HepG2 (cell line): ENCODE measurements around the gene CORO7. TPM values are rescaled to one million over a fixed set of nuclear protein-coding genes. Genes with fewer than 3 reads are reported as not detected.

Experiments used
- CBX5 ChIP-seq: sonication (generic); formaldehyde crosslinking; IDR thresholded peaks from 2 replicates; pipeline ENCODE4 v1.4.0; 2020; ENCODE audit warnings: missing genetic modification reagents, borderline replicate concordance
- DR1 ChIP-seq: sonication (generic); formaldehyde crosslinking; IDR thresholded peaks from 2 replicates; pipeline ENCODE4 v1.8.0; 2021; ENCODE audit warnings: mild to moderate bottlenecking, missing genetic modification reagents, inconsistent platforms
- HOXA5 ChIP-seq: sonication (generic); formaldehyde crosslinking; IDR thresholded peaks from 2 replicates; pipeline ENCODE4 v1.4.0; 2020; ENCODE audit warnings: missing genetic modification reagents
- JUND ChIP-seq: sonication (generic); formaldehyde crosslinking; IDR thresholded peaks from 2 replicates; pipeline ENCODE4 v1.8.0; 2022; ENCODE audit warnings: mild to moderate bottlenecking, missing genetic modification reagents
- KMT2A ChIP-seq: sonication (generic); formaldehyde crosslinking; IDR thresholded peaks from 2 replicates; pipeline ENCODE4 v1.4.0; 2020; ENCODE audit warnings: missing genetic modification reagents
- MEIS2 ChIP-seq: sonication (generic); formaldehyde crosslinking; IDR thresholded peaks from 2 replicates; pipeline ENCODE4 v1.9.0; 2021; ENCODE audit warnings: mild to moderate bottlenecking, missing genetic modification reagents
- MIER3 ChIP-seq: IDR thresholded peaks from 2 replicates; pipeline ENCODE4 v1.6.1; 2016; ENCODE audit warnings: missing compliant biosample characterization, borderline replicate concordance
- REPIN1 ChIP-seq: sonication (generic); formaldehyde crosslinking; IDR thresholded peaks from 2 replicates; pipeline ENCODE4 v1.8.0; 2022; ENCODE audit warnings: missing genetic modification reagents, low read depth, mild to moderate bottlenecking, borderline replicate concordance
- RFXANK ChIP-seq: IDR thresholded peaks from 2 replicates; pipeline ENCODE4 v1.6.1; 2016
- SAFB2 ChIP-seq: sonication (generic); formaldehyde crosslinking; IDR thresholded peaks from 2 replicates; pipeline ENCODE4 v1.5.1; 2020; ENCODE audit warnings: missing genetic modification reagents, low read depth, mild to moderate bottlenecking, borderline replicate concordance
- SIX1 ChIP-seq: sonication (generic); formaldehyde crosslinking; IDR thresholded peaks from 2 replicates; pipeline ENCODE4 v1.4.0; 2020; ENCODE audit warnings: missing genetic modification reagents, borderline replicate concordance
- SNAPC2 ChIP-seq: sonication (generic); formaldehyde crosslinking; IDR thresholded peaks from 2 replicates; pipeline ENCODE4 v1.8.1; 2022; ENCODE audit warnings: mild to moderate bottlenecking, missing genetic modification reagents
- ZBTB8A ChIP-seq: sonication (generic); formaldehyde crosslinking; IDR thresholded peaks from 2 replicates; pipeline ENCODE4 v1.4.0; 2020; ENCODE audit warnings: mild to moderate bottlenecking, low read depth, missing genetic modification reagents, borderline replicate concordance
- ZNF136 ChIP-seq: sonication (generic); formaldehyde crosslinking; IDR thresholded peaks from 2 replicates; pipeline ENCODE4 v1.8.1; 2022; ENCODE audit warnings: low read depth, mild to moderate bottlenecking, moderate library complexity, missing genetic modification reagents
- ZNF224 ChIP-seq: sonication (generic); formaldehyde crosslinking; IDR thresholded peaks from 2 replicates; pipeline ENCODE4 v1.5.0; 2020; ENCODE audit warnings: mild to moderate bottlenecking, missing genetic modification reagents
- ZNF317 ChIP-seq: sonication (generic); formaldehyde crosslinking; IDR thresholded peaks from 2 replicates; pipeline ENCODE4 v1.5.0; 2020; ENCODE audit warnings: mild to moderate bottlenecking, missing genetic modification reagents
- ZNF354B ChIP-seq: sonication (generic); formaldehyde crosslinking; IDR thresholded peaks from 2 replicates; pipeline ENCODE4 v1.8.0; 2022; ENCODE audit warnings: mild to moderate bottlenecking, missing genetic modification reagents
- ZNF451 ChIP-seq: sonication (generic); formaldehyde crosslinking; IDR thresholded peaks from 2 replicates; pipeline ENCODE4 v1.5.0; 2020; ENCODE audit warnings: mild to moderate bottlenecking, missing genetic modification reagents
- ZNF564 ChIP-seq: sonication (generic); formaldehyde crosslinking; IDR thresholded peaks from 2 replicates; pipeline ENCODE4 v1.8.1; 2023; ENCODE audit warnings: mild to moderate bottlenecking, missing genetic modification reagents
- polyA plus RNA-seq, 8 experiments: library from polyadenylated mRNA; depleted of rRNA in 3 of 8; stranded (reverse) in 7 of 8; unstranded in 1 of 8; fragments of >200 nt; fragmentation: Illumina TruSeq in 4 of 8; extraction: Trizol in 4 of 8; gene quantifications; 2 replicates each; pipeline versions ENCODE4 v1.2.1 to v1.2.3, GENCODE V29; 2011 to 2016; ENCODE audit warnings: low read depth in 4 of 8, missing spikeins in 1 of 8, mixed read lengths in 1 of 8; ENCODE audit not compliant: insufficient read depth in 1 of 8
- total RNA-seq, 5 experiments: library from RNA; depleted of rRNA; stranded (reverse); fragments of >200 nt; fragmentation: Illumina TruSeq; extraction: Trizol; gene quantifications; 2 replicates each; pipeline ENCODE4 v1.2.3, GENCODE V29; 2016; ENCODE audit warnings: low read depth in 1 of 5
- TF ChIP-seq, protein P1 (sequence below): sonication (generic); formaldehyde crosslinking; IDR thresholded peaks from 2 replicates; pipeline ENCODE4 v1.4.0; 2020; ENCODE audit warnings: missing genetic modification reagents, borderline replicate concordance
- TF ChIP-seq, protein P2 (sequence below), 2 experiments: sonication (generic) in 1 of 2; formaldehyde crosslinking in 1 of 2; IDR thresholded peaks; 2 replicates each; pipeline versions ENCODE4 v1.4.0 to v1.6.1; 2018 to 2020; ENCODE audit warnings: missing genetic modification reagents in 2 of 2, borderline replicate concordance in 1 of 2, low read depth in 1 of 2, mild to moderate bottlenecking in 1 of 2, missing biosample characterization in 1 of 2
- TF ChIP-seq, protein P3 (sequence below): sonication (generic); formaldehyde crosslinking; IDR thresholded peaks from 2 replicates; pipeline ENCODE4 v1.4.0; 2020; ENCODE audit warnings: missing genetic modification reagents
- TF ChIP-seq, protein P4 (sequence below): sonication (generic); formaldehyde crosslinking; IDR thresholded peaks from 2 replicates; pipeline ENCODE4 v1.8.1; 2023; ENCODE audit warnings: missing genetic modification reagents, mild to moderate bottlenecking, borderline replicate concordance

Gene CORO7
- total and polyA plus RNA-seq, 2 of the 13 experiments (the other 11 are each of a cell fraction or from before 2014, with no cell fraction given) = 9.9 to 14.3 TPM

DNA sequence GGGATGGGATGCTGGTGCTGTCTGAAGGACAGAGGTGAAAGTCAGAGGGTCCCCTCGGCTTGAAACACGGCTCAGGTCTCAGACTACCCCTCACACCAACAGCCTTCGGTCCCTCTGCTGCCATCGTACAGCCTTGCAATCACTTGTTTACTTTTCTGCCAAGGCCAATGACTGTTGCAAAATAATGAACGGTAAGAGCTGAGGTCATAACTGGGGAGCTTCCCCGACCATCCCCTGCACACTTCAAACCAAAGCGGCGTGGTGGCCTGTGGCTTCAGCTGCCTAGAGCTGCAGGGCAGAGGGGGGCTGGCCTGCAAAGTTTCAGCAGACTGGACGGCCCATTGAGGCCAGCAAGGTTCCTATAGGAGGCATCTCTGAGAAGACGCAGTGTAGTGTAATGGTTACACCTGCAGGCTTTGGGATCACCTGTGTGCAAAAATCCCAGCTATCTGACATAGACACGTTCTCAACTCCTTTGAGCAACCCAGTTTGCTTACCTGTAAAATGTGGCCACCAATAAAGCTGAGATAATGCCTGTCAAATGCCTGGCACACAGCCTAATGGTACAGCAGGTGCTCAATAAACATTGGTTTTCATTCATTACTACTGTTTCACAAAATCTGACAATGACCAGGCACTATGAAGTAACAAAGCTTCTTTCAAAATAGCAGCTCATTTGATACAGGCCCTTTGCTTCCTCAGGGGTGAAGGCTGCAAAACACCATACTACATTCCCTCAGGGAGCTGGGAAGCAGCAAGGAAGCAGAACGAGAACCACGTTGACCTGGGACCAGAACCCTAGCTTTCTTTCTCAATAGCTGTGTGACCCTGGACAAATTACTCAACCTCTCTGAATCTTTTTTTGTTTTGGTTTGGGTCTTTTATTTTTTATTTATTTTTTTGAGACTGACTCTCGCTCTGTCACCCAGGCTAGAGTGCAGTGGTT lies 70.3 kb downstream of the CORO7 start (continued):
- TF ChIP-seq, protein P1, sequence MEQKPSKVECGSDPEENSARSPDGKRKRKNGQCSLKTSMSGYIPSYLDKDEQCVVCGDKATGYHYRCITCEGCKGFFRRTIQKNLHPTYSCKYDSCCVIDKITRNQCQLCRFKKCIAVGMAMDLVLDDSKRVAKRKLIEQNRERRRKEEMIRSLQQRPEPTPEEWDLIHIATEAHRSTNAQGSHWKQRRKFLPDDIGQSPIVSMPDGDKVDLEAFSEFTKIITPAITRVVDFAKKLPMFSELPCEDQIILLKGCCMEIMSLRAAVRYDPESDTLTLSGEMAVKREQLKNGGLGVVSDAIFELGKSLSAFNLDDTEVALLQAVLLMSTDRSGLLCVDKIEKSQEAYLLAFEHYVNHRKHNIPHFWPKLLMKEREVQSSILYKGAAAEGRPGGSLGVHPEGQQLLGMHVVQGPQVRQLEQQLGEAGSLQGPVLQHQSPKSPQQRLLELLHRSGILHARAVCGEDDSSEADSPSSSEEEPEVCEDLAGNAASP (CRISPR knock-in tag) = peak; percentile 86
- TF ChIP-seq ZNF564 (CRISPR knock-in tag) (no peak), CBX5 (CRISPR knock-in tag) (peak; percentile 89; the same call in 1 of the 2 replicates), JUND (CRISPR knock-in tag) (peak; percentile 90), SAFB2 (CRISPR knock-in tag) (no peak), KMT2A (CRISPR knock-in tag) (peak; percentile 74; the same call in 1 of the 2 replicates), ZNF354B (no peak), ZBTB8A (CRISPR knock-in tag) (no peak), ZNF317 (CRISPR knock-in tag) (0 out of 2 replicates have a peak, but pooled peaks have one; percentile 23), SNAPC2 (CRISPR knock-in tag) (0 out of 2 replicates have a peak, but pooled peaks have one; percentile 50), REPIN1 (peak; percentile 88), ZNF136 (CRISPR knock-in tag) (no peak), ZNF224 (CRISPR knock-in tag) (0 out of 2 replicates have a peak, but pooled peaks have one; percentile 38), MEIS2 (CRISPR knock-in tag) (0 out of 2 replicates have a peak, but pooled peaks have one; percentile 54), ZNF451 (CRISPR knock-in tag) (no peak), RFXANK (CRISPR knock-in tag) (peak; percentile 70; the same call in 1 of the 2 replicates), HOXA5 (CRISPR knock-in tag) (peak; percentile 64; the same call in 1 of the 2 replicates), SIX1 (CRISPR knock-in tag) (no peak), MIER3 (CRISPR knock-in tag) (peak; percentile 92), DR1 (no peak; the same call in 1 of the 2 replicates)
- TF ChIP-seq, protein P2, sequence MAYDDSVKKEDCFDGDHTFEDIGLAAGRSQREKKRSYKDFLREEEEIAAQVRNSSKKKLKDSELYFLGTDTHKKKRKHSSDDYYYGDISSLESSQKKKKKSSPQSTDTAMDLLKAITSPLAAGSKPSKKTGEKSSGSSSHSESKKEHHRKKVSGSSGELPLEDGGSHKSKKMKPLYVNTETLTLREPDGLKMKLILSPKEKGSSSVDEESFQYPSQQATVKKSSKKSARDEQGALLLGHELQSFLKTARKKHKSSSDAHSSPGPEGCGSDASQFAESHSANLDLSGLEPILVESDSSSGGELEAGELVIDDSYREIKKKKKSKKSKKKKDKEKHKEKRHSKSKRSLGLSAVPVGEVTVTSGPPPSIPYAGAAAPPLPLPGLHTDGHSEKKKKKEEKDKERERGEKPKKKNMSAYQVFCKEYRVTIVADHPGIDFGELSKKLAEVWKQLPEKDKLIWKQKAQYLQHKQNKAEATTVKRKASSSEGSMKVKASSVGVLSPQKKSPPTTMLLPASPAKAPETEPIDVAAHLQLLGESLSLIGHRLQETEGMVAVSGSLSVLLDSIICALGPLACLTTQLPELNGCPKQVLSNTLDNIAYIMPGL (CRISPR knock-in tag; IDR thresholded peaks at IDR 0.05; ENCODE audit: borderline replicate concordance in 1 of 2, low read depth in 1 of 2) = peak in 1 of 2 experiments; percentile 50; a peak in 1 of 4 replicates
- TF ChIP-seq, protein P3, sequence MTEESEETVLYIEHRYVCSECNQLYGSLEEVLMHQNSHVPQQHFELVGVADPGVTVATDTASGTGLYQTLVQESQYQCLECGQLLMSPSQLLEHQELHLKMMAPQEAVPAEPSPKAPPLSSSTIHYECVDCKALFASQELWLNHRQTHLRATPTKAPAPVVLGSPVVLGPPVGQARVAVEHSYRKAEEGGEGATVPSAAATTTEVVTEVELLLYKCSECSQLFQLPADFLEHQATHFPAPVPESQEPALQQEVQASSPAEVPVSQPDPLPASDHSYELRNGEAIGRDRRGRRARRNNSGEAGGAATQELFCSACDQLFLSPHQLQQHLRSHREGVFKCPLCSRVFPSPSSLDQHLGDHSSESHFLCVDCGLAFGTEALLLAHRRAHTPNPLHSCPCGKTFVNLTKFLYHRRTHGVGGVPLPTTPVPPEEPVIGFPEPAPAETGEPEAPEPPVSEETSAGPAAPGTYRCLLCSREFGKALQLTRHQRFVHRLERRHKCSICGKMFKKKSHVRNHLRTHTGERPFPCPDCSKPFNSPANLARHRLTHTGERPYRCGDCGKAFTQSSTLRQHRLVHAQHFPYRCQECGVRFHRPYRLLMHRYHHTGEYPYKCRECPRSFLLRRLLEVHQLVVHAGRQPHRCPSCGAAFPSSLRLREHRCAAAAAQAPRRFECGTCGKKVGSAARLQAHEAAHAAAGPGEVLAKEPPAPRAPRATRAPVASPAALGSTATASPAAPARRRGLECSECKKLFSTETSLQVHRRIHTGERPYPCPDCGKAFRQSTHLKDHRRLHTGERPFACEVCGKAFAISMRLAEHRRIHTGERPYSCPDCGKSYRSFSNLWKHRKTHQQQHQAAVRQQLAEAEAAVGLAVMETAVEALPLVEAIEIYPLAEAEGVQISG (CRISPR knock-in tag) = peak; percentile 51
- TF ChIP-seq, protein P4, sequence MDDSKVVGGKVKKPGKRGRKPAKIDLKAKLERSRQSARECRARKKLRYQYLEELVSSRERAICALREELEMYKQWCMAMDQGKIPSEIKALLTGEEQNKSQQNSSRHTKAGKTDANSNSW (CRISPR knock-in tag) = no peak; the same call in 1 of the 2 replicates
